ENCODE results near the gene MMGT1. TPM values are rescaled to one million over a fixed set of nuclear protein-coding genes. Genes with fewer than 3 reads are reported as not detected.
A peak's percentile ranks its signal among the peaks of the same experiment; 100 is the strongest.
"Not testable (repeated sequence)": the region's sequence is repeated elsewhere in the genome, so short reads cannot be mapped to it uniquely, and the experiment has no call there.

The MMGT1 gene
- total and polyA plus RNA-seq, 3 donors from 2014 or later, result 8.8 to 11.1 (median 9.8) TPM

DNA sequence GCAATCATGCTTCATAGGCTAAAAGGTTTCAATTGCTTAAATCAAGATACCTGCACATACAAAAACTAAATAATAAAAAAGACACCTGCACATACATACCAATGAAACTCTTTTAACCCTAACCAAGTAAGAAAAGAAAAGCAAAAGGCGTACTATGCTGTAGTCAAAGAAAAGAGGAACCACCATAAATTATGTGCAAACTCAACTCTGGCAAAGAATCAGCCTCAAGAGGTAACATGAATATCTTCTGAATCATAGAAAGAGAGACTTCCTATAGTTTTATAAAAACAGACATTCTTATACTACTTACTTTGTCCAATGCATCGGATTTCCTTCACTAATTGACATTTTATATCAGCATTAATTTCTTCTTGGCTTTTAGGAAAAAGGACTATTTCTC is 29.3 kb downstream of the MMGT1 start:
- H3K4me1 ChIP-seq, result no peaks in the 10 kb centered on the region
- intact Hi-C loops (cut with DNase I; ENCODE audit: low total_unique reads), result no loop called here
- no peaks in the 10 kb centered on the region for H3K36me3 ChIP-seq (ENCODE audit: low read depth, missing control alignments)
- no peak for TF ChIP-seq POLR2A (IDR thresholded peaks at IDR 0.05)
- TF ChIP-seq, protein P1, sequence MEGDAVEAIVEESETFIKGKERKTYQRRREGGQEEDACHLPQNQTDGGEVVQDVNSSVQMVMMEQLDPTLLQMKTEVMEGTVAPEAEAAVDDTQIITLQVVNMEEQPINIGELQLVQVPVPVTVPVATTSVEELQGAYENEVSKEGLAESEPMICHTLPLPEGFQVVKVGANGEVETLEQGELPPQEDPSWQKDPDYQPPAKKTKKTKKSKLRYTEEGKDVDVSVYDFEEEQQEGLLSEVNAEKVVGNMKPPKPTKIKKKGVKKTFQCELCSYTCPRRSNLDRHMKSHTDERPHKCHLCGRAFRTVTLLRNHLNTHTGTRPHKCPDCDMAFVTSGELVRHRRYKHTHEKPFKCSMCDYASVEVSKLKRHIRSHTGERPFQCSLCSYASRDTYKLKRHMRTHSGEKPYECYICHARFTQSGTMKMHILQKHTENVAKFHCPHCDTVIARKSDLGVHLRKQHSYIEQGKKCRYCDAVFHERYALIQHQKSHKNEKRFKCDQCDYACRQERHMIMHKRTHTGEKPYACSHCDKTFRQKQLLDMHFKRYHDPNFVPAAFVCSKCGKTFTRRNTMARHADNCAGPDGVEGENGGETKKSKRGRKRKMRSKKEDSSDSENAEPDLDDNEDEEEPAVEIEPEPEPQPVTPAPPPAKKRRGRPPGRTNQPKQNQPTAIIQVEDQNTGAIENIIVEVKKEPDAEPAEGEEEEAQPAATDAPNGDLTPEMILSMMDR (IDR thresholded peaks at IDR 0.05), result no peak
- no peaks in the 10 kb centered on the region for H3K9me3 ChIP-seq
- WGBS, 2 donors, result 72 to 89% methylated on average over 2 of the region's 2 CpGs
- DNase-seq, result no peak
- no peaks in the 10 kb centered on the region for H3K27me3 ChIP-seq
- H3K4me3 ChIP-seq, result no peak overlapping the region
- H3K27ac ChIP-seq, result no peak overlapping the region

DNA sequence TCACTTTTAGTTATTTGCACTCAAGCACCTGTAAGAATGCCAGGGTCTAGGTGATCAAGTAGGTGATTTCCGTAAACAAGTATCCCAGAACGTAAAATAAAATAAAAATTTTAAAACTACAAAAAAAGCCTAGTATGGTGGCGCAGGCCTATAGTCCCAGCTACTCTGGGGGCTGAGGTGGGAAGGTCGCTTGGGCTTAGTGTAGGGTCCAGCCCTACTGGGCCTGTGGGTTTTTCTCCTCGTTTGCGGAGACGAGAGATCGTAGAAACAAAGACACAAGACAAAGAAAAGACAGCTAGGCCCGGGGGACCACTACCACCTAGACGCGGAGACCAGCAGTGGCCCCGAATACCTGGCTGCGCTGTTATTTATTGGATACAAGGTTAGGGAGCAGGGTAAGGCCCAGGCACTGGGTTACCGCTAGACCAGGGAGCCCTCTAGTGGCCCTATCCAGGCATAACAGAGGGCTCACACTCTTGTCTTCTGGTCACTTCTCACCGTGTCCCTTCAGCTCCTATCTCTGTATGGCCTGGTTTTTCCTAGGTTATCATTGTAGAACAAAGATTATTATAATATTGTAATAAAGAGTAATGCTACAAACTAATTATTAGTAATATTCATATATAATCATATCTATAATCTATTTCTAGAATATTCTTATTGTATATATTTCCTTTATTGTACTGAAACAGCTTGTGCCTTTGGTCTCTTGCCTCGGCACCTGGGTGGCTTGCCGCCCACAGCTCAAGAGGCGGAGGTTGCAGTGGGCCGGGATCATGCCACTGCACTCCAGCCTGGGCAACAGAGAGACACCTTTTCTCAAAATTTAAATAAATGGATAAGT is 41.9 kb downstream of the MMGT1 start:
- no peak for TF ChIP-seq POLR2A (IDR thresholded peaks at IDR 0.05)
- TF ChIP-seq, protein P1 (IDR thresholded peaks at IDR 0.05), result peak in 2 of 3 experiments; percentile 7 to 26
- intact Hi-C loops (cut with DNase I; ENCODE audit: low total_unique reads), result no loop called here
- Histone ChIP-seq H3K27me3 (no peaks in the 10 kb centered on the region), H3K36me3 (ENCODE audit: low read depth, missing control alignments) (no peaks in the 10 kb centered on the region), H3K4me3 (no peak overlapping the region), H3K4me1 (no peaks in the 10 kb centered on the region), H3K27ac (no peak overlapping the region), H3K9me3 (no peaks in the 10 kb centered on the region)
- 53 to 72% methylated on average over 10 to 19 of the region's 19 CpGs for WGBS, 2 donors
- DNase-seq, result peak; percentile 54

DNA sequence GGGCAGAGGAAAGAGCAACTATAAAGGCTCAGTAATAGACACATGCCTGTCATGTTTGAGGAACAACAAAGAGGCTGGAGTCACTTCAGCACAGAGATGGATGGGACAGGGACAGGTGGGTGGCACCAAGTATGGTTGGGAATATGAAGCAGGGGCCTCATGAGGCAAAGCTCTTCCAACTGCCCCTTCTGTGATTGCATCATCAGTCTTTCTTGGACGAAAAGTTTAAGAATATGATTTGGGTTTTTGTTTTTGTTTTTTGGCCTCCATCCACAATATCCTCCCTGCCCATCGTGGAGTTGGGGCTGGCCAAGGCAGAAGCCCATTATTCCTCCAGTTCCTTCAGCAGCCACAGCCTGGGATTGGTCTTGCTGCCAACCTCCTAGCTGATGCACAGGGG is 45.9 kb downstream of the MMGT1 start:
- Histone ChIP-seq H3K27me3 (no peaks in the 10 kb centered on the region), H3K4me3 (no peak overlapping the region), H3K4me1 (no peaks in the 10 kb centered on the region), H3K27ac (no peak overlapping the region), H3K9me3 (no peaks in the 10 kb centered on the region), H3K36me3 (ENCODE audit: low read depth, missing control alignments) (no peaks in the 10 kb centered on the region)
- no peak for DNase-seq
- intact Hi-C loops (cut with DNase I; ENCODE audit: low total_unique reads), result no loop called here
- TF ChIP-seq, protein P1 (IDR thresholded peaks at IDR 0.05), result no peak
- no peak for TF ChIP-seq POLR2A (IDR thresholded peaks at IDR 0.05)
- WGBS, 2 donors, result 62 to 80% methylated on average over 2 of the region's 2 CpGs

DNA sequence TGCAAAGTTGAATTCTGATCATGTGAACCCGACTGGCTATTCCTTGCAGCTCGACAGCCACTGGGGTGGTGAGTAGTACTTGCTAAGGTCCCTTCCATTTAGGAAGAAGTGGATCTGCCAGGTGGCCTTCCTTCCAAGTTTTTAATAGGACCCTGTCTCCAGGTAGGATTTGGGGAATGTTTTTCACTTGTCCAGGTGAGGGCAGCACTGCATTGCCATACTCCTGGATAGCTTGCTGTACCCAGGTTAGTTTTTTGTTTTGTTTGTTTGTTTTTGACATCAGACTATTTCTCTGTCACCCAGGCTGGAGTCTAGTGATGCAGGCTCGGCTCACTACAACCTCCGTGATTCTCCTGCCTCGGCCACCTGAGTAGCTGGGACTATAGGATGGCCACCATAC is 50.4 kb downstream of the MMGT1 start:
- H3K9me3 ChIP-seq, result no peaks in the 10 kb centered on the region
- TF ChIP-seq POLR2A (IDR thresholded peaks at IDR 0.05), result no peak
- TF ChIP-seq, protein P1 (IDR thresholded peaks at IDR 0.05), result no peak
- no peak overlapping the region for H3K4me3 ChIP-seq
- WGBS, 2 donors, result 71 to 76% methylated on average over 5 of the region's 5 CpGs
- no peak overlapping the region for H3K27ac ChIP-seq
- H3K36me3 ChIP-seq (ENCODE audit: low read depth, missing control alignments), result no peaks in the 10 kb centered on the region
- no peaks in the 10 kb centered on the region for H3K4me1 ChIP-seq
- H3K27me3 ChIP-seq, result no peaks in the 10 kb centered on the region
- DNase-seq, result no peak
- intact Hi-C loops (cut with DNase I; ENCODE audit: low total_unique reads), result no loop called here

DNA sequence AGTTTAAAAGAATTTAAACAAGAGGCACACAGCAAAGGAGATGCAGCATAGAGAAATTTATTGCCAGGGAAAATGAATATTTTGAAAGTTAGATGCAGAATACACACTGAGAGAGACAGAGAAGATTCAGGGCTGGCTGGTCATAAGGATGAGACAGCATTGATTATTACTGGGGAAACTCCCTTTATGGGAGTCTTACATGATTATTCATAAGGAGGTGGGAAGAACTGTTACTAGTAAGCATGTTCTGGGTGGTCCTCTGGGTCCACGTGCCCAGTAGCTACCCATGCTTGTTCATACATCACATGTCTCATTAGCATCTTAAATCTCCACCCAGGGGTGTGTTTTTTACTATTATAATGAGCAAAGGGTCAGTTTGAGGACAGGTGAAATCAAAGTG is 53.3 kb downstream of the MMGT1 start:
- H3K27me3 ChIP-seq; H3K9me3 ChIP-seq; H3K4me3 ChIP-seq; H3K4me1 ChIP-seq; H3K27ac ChIP-seq; DNase-seq; intact Hi-C loops (cut with DNase I; ENCODE audit: low total_unique reads); H3K36me3 ChIP-seq (ENCODE audit: low read depth, missing control alignments): not testable (repeated sequence)
- WGBS, 2 donors, result 54% methylated on average over 1 of the region's 1 CpG; no CpG with 5 or more reads in 1 of the 2 donors
